ENCODE measurements around the gene NLRC5.

Gene NLRC5

DNA sequence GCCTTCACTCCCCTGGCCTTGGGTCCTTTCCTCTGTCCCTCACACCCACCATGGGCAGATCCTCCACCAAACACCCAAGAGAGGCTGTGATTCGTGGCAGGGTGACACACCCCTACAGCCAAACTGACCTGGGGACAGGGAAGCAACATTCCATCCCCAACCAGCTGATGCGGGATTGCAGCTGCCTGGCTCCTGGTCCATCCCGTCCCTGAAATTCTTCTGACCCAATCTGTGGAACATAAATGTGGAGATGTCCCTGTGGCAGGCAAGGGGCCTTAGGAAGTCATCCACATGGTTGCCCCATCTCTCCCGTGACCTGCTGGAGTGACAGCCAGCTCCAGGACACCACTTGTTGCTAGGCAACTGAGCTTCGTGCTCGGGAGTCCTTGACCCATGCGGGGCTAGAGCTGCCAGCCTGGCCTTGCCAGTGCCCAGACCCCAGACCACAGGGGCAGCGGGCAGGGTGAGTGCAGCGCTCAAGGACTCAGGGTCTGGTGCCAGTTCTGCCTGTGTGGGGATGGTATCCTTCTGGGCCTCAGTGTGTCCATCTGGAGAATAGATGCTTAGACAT lies 69.0 kb downstream of the NLRC5 start:
- no peak overlapping the region for H3K4ac ChIP-seq (ENCODE audit: low read depth in 1 of 2, low read length in 2 of 2)
- peaks cover 10% of the 10 kb centered on the region for H3K4me1 ChIP-seq (ENCODE audit: control insufficient read depth, insufficient read depth, low read depth, low read length)
- 81% methylated on average over 9 of the region's 9 CpGs for WGBS
- no peak overlapping the region for H3K4me2 ChIP-seq (ENCODE audit: low read length, poor library complexity, severe bottlenecking)
- H2AK5ac ChIP-seq (ENCODE audit: low read length, severe bottlenecking) = no peak overlapping the region
- no peak overlapping the region for H3K27ac ChIP-seq (ENCODE audit: low read length, poor library complexity, severe bottlenecking)
- H2BK120ac ChIP-seq (ENCODE audit: low read depth, low read length) = no peak overlapping the region
- no peak overlapping the region for H2BK15ac ChIP-seq (ENCODE audit: low read depth, poor library complexity, severe bottlenecking)
- H4K91ac ChIP-seq (ENCODE audit: low read length) = no peak overlapping the region
- DNase-seq = no peak
- no peaks in the 10 kb centered on the region for H3K9me3 ChIP-seq (ENCODE audit: control insufficient read depth, low read length)
- no peak overlapping the region for H4K8ac ChIP-seq (ENCODE audit: low read length)
- H3K14ac ChIP-seq (ENCODE audit: low read length in 2 of 2) = no peak overlapping the region
- H3K79me1 ChIP-seq (replicated peaks; ENCODE audit: low read length, poor library complexity, severe bottlenecking) = no peaks in the 10 kb centered on the region
- no peak overlapping the region for H2BK12ac ChIP-seq (ENCODE audit: low read length in 2 of 2)
- H3K18ac ChIP-seq (ENCODE audit: low read depth in 1 of 2, low read length in 2 of 2) = no peak overlapping the region
- no peak overlapping the region for H2AFZ ChIP-seq (ENCODE audit: low read depth, low read length)
- H3K23ac ChIP-seq (ENCODE audit: low read length in 2 of 2) = peak overlapping the region in 1 of 2 experiments; percentile 32
- no peak overlapping the region for H3K4me3 ChIP-seq (ENCODE audit: insufficient read depth in 1 of 2, low read depth in 1 of 2, low read length in 2 of 2)
- no peak overlapping the region for H3K9ac ChIP-seq (ENCODE audit: low read length)
- H2BK5ac ChIP-seq (ENCODE audit: low read depth, low read length, poor library complexity, severe bottlenecking) = no peak overlapping the region
- peaks cover 20 to 68% of the 10 kb centered on the region in 2 experiments for H3K36me3 ChIP-seq (ENCODE audit: control insufficient read depth in 1 of 2, insufficient read depth in 2 of 2, low read depth in 1 of 2, low read length in 2 of 2)
- no peaks in the 10 kb centered on the region for H3K27me3 ChIP-seq (ENCODE audit: control insufficient read depth in 1 of 2, insufficient read depth in 1 of 2, low read length in 2 of 2)

DNA sequence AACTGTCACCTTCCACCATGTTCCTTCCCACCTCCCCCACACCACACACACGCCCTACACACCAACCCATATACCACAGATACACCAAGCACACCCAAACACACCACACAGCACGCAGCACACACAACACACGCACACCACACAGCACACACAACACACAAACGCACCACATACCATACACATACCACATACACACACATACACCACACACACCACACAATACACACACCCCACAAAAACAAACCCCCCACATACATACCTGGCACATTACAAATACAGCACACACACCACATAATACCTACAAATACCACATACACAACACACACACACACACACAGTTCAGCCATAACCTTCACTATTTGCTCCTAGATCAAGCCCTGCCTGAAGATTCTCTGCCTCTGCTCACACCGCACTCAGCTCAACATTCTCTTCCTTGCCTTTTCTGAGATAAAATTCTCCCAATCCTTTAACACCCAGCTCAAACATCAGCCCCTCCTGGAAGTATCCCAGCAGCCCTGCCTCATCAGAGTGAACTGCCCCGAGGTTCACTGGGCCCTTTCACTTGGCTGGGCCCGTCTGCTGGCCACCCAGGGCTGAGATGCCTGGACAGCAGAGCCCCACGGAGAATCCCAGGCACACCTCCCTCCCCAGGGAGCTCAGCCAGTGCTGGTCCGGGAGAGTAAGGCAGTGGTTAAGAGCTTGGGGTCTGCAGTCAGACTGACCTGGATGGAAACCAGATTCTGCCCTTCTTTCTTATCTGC lies 71.1 kb downstream of the NLRC5 start:
- H3K23ac ChIP-seq (ENCODE audit: low read length in 2 of 2) = peak overlapping the region in 1 of 2 experiments; percentile 85
- WGBS = 88% methylated on average over 9 of the region's 9 CpGs
- H2AK5ac ChIP-seq (ENCODE audit: low read length, severe bottlenecking) = no peak overlapping the region
- H2BK5ac ChIP-seq (ENCODE audit: low read depth, low read length, poor library complexity, severe bottlenecking) = no peak overlapping the region
- no peaks in the 10 kb centered on the region for H3K79me1 ChIP-seq (replicated peaks; ENCODE audit: low read length, poor library complexity, severe bottlenecking)
- H3K9me3 ChIP-seq (ENCODE audit: control insufficient read depth, low read length) = no peaks in the 10 kb centered on the region
- H3K4me1 ChIP-seq (ENCODE audit: control insufficient read depth, insufficient read depth, low read depth, low read length) = peaks cover 10% of the 10 kb centered on the region
- H3K27ac ChIP-seq (ENCODE audit: low read length, poor library complexity, severe bottlenecking) = no peak overlapping the region
- H3K27me3 ChIP-seq (ENCODE audit: control insufficient read depth in 1 of 2, insufficient read depth in 1 of 2, low read length in 2 of 2) = no peaks in the 10 kb centered on the region
- no peak overlapping the region for H3K4ac ChIP-seq (ENCODE audit: low read depth in 1 of 2, low read length in 2 of 2)
- no peak overlapping the region for H2BK15ac ChIP-seq (ENCODE audit: low read depth, poor library complexity, severe bottlenecking)
- peak overlapping the region; percentile 66 for H3K9ac ChIP-seq (ENCODE audit: low read length)
- no peak overlapping the region for H2BK120ac ChIP-seq (ENCODE audit: low read depth, low read length)
- H4K91ac ChIP-seq (ENCODE audit: low read length) = no peak overlapping the region
- peak overlapping the region; percentile 66 to 67 for H2BK12ac ChIP-seq (ENCODE audit: low read length in 2 of 2)
- no peak for DNase-seq
- H2AFZ ChIP-seq (ENCODE audit: low read depth, low read length) = no peak overlapping the region
- peak overlapping the region in 1 of 2 experiments; percentile 94 for H3K14ac ChIP-seq (ENCODE audit: low read length in 2 of 2)
- peak overlapping the region; percentile 53 for H4K8ac ChIP-seq (ENCODE audit: low read length)
- H3K4me2 ChIP-seq (ENCODE audit: low read length, poor library complexity, severe bottlenecking) = no peak overlapping the region
- peaks cover 11 to 57% of the 10 kb centered on the region in 2 experiments for H3K36me3 ChIP-seq (ENCODE audit: control insufficient read depth in 1 of 2, insufficient read depth in 2 of 2, low read depth in 1 of 2, low read length in 2 of 2)
- H3K18ac ChIP-seq (ENCODE audit: low read depth in 1 of 2, low read length in 2 of 2) = peak overlapping the region in 1 of 2 experiments; percentile 77
- no peak overlapping the region for H3K4me3 ChIP-seq (ENCODE audit: insufficient read depth in 1 of 2, low read depth in 1 of 2, low read length in 2 of 2)

- peak overlapping the region in 1 of 2 experiments; percentile 86 for H3K14ac ChIP-seq (ENCODE audit: low read length in 2 of 2)
- peaks cover 10 to 55% of the 10 kb centered on the region in 2 experiments for H3K36me3 ChIP-seq (ENCODE audit: control insufficient read depth in 1 of 2, insufficient read depth in 2 of 2, low read depth in 1 of 2, low read length in 2 of 2)
- no peak overlapping the region for H2BK15ac ChIP-seq (ENCODE audit: low read depth, poor library complexity, severe bottlenecking)
- H3K9ac ChIP-seq (ENCODE audit: low read length) = peak overlapping the region; percentile 66
- H3K4me2 ChIP-seq (ENCODE audit: low read length, poor library complexity, severe bottlenecking) = no peak overlapping the region
- H3K27me3 ChIP-seq (ENCODE audit: control insufficient read depth in 1 of 2, insufficient read depth in 1 of 2, low read length in 2 of 2) = no peaks in the 10 kb centered on the region
- H2AFZ ChIP-seq (ENCODE audit: low read depth, low read length) = no peak overlapping the region
- H4K91ac ChIP-seq (ENCODE audit: low read length) = peak overlapping the region; percentile 36
- DNase-seq = peak; percentile 50
- no peak overlapping the region for H3K4ac ChIP-seq (ENCODE audit: low read depth in 1 of 2, low read length in 2 of 2)
- peak overlapping the region in 1 of 2 experiments; percentile 59 for H2BK12ac ChIP-seq (ENCODE audit: low read length in 2 of 2)
- no peak overlapping the region for H3K27ac ChIP-seq (ENCODE audit: low read length, poor library complexity, severe bottlenecking)
- no peak overlapping the region for H2BK5ac ChIP-seq (ENCODE audit: low read depth, low read length, poor library complexity, severe bottlenecking)
- peak overlapping the region; percentile 3 to 74 for H3K18ac ChIP-seq (ENCODE audit: low read depth in 1 of 2, low read length in 2 of 2)
- no peak overlapping the region for H2AK5ac ChIP-seq (ENCODE audit: low read length, severe bottlenecking)
- peak overlapping the region; percentile 39 for H4K8ac ChIP-seq (ENCODE audit: low read length)
- H3K9me3 ChIP-seq (ENCODE audit: control insufficient read depth, low read length) = no peaks in the 10 kb centered on the region
- WGBS = 77% methylated on average over 8 of the region's 11 CpGs
- no peak overlapping the region for H3K23ac ChIP-seq (ENCODE audit: low read length in 2 of 2)
- peaks cover 8% of the 10 kb centered on the region for H3K4me1 ChIP-seq (ENCODE audit: control insufficient read depth, insufficient read depth, low read depth, low read length)
- no peaks in the 10 kb centered on the region for H3K79me1 ChIP-seq (replicated peaks; ENCODE audit: low read length, poor library complexity, severe bottlenecking)
- H2BK120ac ChIP-seq (ENCODE audit: low read depth, low read length) = no peak overlapping the region
- no peak overlapping the region for H3K4me3 ChIP-seq (ENCODE audit: insufficient read depth in 1 of 2, low read depth in 1 of 2, low read length in 2 of 2)
Measured at GRCh38 chr16:57061084-57061905, 71.9 kb downstream of the NLRC5 start.

DNA sequence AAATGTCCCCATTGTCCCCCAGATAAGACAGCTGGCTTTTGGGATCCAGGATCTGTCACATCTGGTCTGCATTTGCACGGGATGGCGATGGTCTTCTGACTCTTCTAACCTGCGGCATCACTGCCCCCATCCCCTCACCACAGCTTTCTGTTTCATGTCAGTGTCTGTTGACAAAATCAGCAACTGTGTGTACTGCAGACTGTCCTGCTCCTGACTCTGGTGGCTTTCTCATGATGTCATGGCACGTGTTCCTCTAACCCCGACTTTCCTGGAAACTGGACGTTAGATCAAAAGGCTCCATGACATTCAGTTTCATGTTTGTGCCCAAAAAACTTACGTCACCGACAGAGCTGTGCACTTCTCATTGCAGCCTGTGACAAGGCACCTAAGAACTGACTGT lies 73.0 kb downstream of the NLRC5 start:
- Histone ChIP-seq H2AK5ac (ENCODE audit: low read length, severe bottlenecking) (no peak overlapping the region), H3K79me1 (replicated peaks; ENCODE audit: low read length, poor library complexity, severe bottlenecking) (no peaks in the 10 kb centered on the region)
- WGBS = 64% methylated on average over 8 of the region's 8 CpGs

More for the DNA sequence above, 73.0 kb downstream of the NLRC5 start:
- no peak overlapping the region for H3K4me2 ChIP-seq (ENCODE audit: low read length, poor library complexity, severe bottlenecking)
- no peak overlapping the region for H3K4ac ChIP-seq (ENCODE audit: low read depth in 1 of 2, low read length in 2 of 2)
- no peak overlapping the region for H2BK120ac ChIP-seq (ENCODE audit: low read depth, low read length)
- H4K91ac ChIP-seq (ENCODE audit: low read length) = peak overlapping the region; percentile 75
- no peak overlapping the region for H2AFZ ChIP-seq (ENCODE audit: low read depth, low read length)
- peak; percentile 57 for DNase-seq
- no peak overlapping the region for H3K18ac ChIP-seq (ENCODE audit: low read depth in 1 of 2, low read length in 2 of 2)
- H3K9ac ChIP-seq (ENCODE audit: low read length) = peak overlapping the region; percentile 66
- peaks cover 0 to under 1% of the 10 kb centered on the region in 2 experiments for H3K27me3 ChIP-seq (ENCODE audit: control insufficient read depth in 1 of 2, insufficient read depth in 1 of 2, low read length in 2 of 2)
- H3K9me3 ChIP-seq (ENCODE audit: control insufficient read depth, low read length) = no peaks in the 10 kb centered on the region
- no peak overlapping the region for H4K8ac ChIP-seq (ENCODE audit: low read length)
- H3K36me3 ChIP-seq (ENCODE audit: control insufficient read depth in 1 of 2, insufficient read depth in 2 of 2, low read depth in 1 of 2, low read length in 2 of 2) = peaks cover 10 to 61% of the 10 kb centered on the region in 2 experiments
- peak overlapping the region; percentile 33 for H2BK15ac ChIP-seq (ENCODE audit: low read depth, poor library complexity, severe bottlenecking)
- H3K14ac ChIP-seq (ENCODE audit: low read length in 2 of 2) = no peak overlapping the region
- peak overlapping the region in 1 of 2 experiments; percentile 79 for H2BK12ac ChIP-seq (ENCODE audit: low read length in 2 of 2)
- H3K4me1 ChIP-seq (ENCODE audit: control insufficient read depth, insufficient read depth, low read depth, low read length) = peaks cover 8% of the 10 kb centered on the region
- no peak overlapping the region for H3K27ac ChIP-seq (ENCODE audit: low read length, poor library complexity, severe bottlenecking)
- H3K4me3 ChIP-seq (ENCODE audit: insufficient read depth in 1 of 2, low read depth in 1 of 2, low read length in 2 of 2) = no peak overlapping the region
- no peak overlapping the region for H3K23ac ChIP-seq (ENCODE audit: low read length in 2 of 2)
- H2BK5ac ChIP-seq (ENCODE audit: low read depth, low read length, poor library complexity, severe bottlenecking) = no peak overlapping the region
